SK-N-SH treated with all-trans-retinoic acid at 6 μM for 48 hours (cell line): Measurements from ENCODE around the gene HECTD1.

ENCODE experiments used
- ATAC-seq: fragments of 200-7000 bp; cut with Tn5 transposase; 3 replicates; pipeline ENCODE4 v1.9.1; 2020; ENCODE audit warnings: mild to moderate bottlenecking, moderate library complexity
- ARNTL ChIP-seq: fragments of 450-650 bp; formaldehyde crosslinking; IDR thresholded peaks from 2 replicates; pipeline ENCODE4 v1.5.0; 2020; ENCODE audit warnings: low read depth, mild to moderate bottlenecking, moderate library complexity, borderline replicate concordance
- CREB5 ChIP-seq: fragments of 250-450 bp; sonication (Bioruptor Pico); IDR thresholded peaks from 2 replicates; pipeline ENCODE4 v1.5.1; 2020; ENCODE audit warnings: low read depth, mild to moderate bottlenecking, moderate library complexity
- CSDC2 ChIP-seq: fragments of 250-450 bp; sonication (Bioruptor Pico); IDR thresholded peaks from 2 replicates; pipeline ENCODE4 v1.5.0; 2020; ENCODE audit warnings: mild to moderate bottlenecking, moderate library complexity
- CSRNP3 ChIP-seq: fragments of 250-450 bp; sonication (Bioruptor Pico); IDR thresholded peaks from 2 replicates; pipeline ENCODE4 v1.5.1; 2021; ENCODE audit warnings: mild to moderate bottlenecking, moderate library complexity
- ESRRG ChIP-seq: fragments of 250-450 bp; sonication (Bioruptor Pico); IDR thresholded peaks from 2 replicates; pipeline ENCODE4 v1.6.1; 2021; ENCODE audit warnings: mild to moderate bottlenecking
- GLIS3 ChIP-seq: fragments of 250-450 bp; sonication (Bioruptor Pico); IDR thresholded peaks from 2 replicates; pipeline ENCODE4 v1.5.0; 2020; ENCODE audit warnings: mild to moderate bottlenecking, moderate library complexity
- ISL1 ChIP-seq: fragments of 250-450 bp; sonication (Bioruptor Pico); IDR thresholded peaks from 2 replicates; pipeline ENCODE4 v2.1.2; 2022; ENCODE audit warnings: mild to moderate bottlenecking, moderate library complexity
- OSR1 ChIP-seq: fragments of 250-450 bp; sonication (Bioruptor Pico); IDR thresholded peaks from 2 replicates; pipeline ENCODE4 v1.8.0; 2022; ENCODE audit warnings: moderate library complexity, mild to moderate bottlenecking, inconsistent platforms
- PATZ1 ChIP-seq: fragments of 250-450 bp; sonication (Bioruptor Pico); IDR thresholded peaks from 2 replicates; pipeline ENCODE4 v1.8.0; 2020; ENCODE audit warnings: mild to moderate bottlenecking, moderate library complexity, borderline replicate concordance
- PPARA ChIP-seq: fragments of 250-450 bp; sonication (Bioruptor Pico); IDR thresholded peaks from 2 replicates; pipeline ENCODE4 v1.5.0; 2020; ENCODE audit warnings: mild to moderate bottlenecking, borderline replicate concordance
- SNAI2 ChIP-seq: fragments of 250-450 bp; sonication (Bioruptor Pico); IDR thresholded peaks from 2 replicates; pipeline ENCODE4 v1.5.0; 2020; ENCODE audit warnings: mild to moderate bottlenecking, moderate library complexity
- TCF4 ChIP-seq: fragments of 250-450 bp; sonication (Bioruptor Pico); IDR thresholded peaks from 2 replicates; pipeline ENCODE4 v1.8.0; 2021; ENCODE audit warnings: mild to moderate bottlenecking, moderate library complexity, borderline replicate concordance
- TOX ChIP-seq: fragments of 250-450 bp; sonication (Bioruptor Pico); IDR thresholded peaks from 2 replicates; pipeline ENCODE4 v1.8.0; 2021; ENCODE audit warnings: mild to moderate bottlenecking, moderate library complexity, borderline replicate concordance
- TSHZ2 ChIP-seq: fragments of 250-450 bp; sonication (Bioruptor Pico); IDR thresholded peaks from 2 replicates; pipeline ENCODE4 v1.5.0; 2020; ENCODE audit warnings: mild to moderate bottlenecking, moderate library complexity
- ZC3H10 ChIP-seq: fragments of 250-450 bp; sonication (Bioruptor Pico); IDR thresholded peaks from 2 replicates; pipeline ENCODE4 v1.5.1; 2021; ENCODE audit warnings: mild to moderate bottlenecking, moderate library complexity
- ZFP3 ChIP-seq: fragments of 250-450 bp; sonication (Bioruptor Pico); IDR thresholded peaks from 2 replicates; pipeline ENCODE4 v1.5.0; 2020; ENCODE audit warnings: mild to moderate bottlenecking, moderate library complexity
- ZNF565 ChIP-seq: fragments of 450-650 bp; formaldehyde crosslinking; conservative IDR thresholded peaks from 2 replicates; pipeline ENCODE4 v1.5.0; 2020; ENCODE audit warnings: low read depth, mild to moderate bottlenecking, moderate library complexity
- ZNF70 ChIP-seq: fragments of 450-650 bp; formaldehyde crosslinking; IDR thresholded peaks from 2 replicates; pipeline ENCODE4 v1.5.0; 2020; ENCODE audit warnings: mild to moderate bottlenecking, moderate library complexity
- ZNF8 ChIP-seq: fragments of 450-650 bp; formaldehyde crosslinking; IDR thresholded peaks from 2 replicates; pipeline ENCODE4 v1.5.0; 2020; ENCODE audit warnings: mild to moderate bottlenecking, moderate library complexity

HECTD1 gene

GRCh38 chr14:31113794-31114193, 93.8 kb downstream of the HECTD1 start (continued):
- TF ChIP-seq CSRNP3 (CRISPR knock-in tag) = no peak
- TF ChIP-seq ESRRG (CRISPR knock-in tag) = no peak

GRCh38 chr14:31110872-31111271, 96.7 kb downstream of the HECTD1 start:
- ATAC-seq = no peak
- TF ChIP-seq ZNF8 (CRISPR knock-in tag) = no peak
- no peak for TF ChIP-seq ESRRG (CRISPR knock-in tag)
- TF ChIP-seq CSDC2 = no peak

- ATAC-seq = no peak
- TF ChIP-seq ESRRG (CRISPR knock-in tag) (no peak), TOX (CRISPR knock-in tag) (no peak), PPARA (CRISPR knock-in tag) (no peak), CSRNP3 (CRISPR knock-in tag) (no peak), ZFP3 (CRISPR knock-in tag) (no peak), TSHZ2 (CRISPR knock-in tag) (no peak), ZNF8 (CRISPR knock-in tag) (no peak), PATZ1 (CRISPR knock-in tag) (no peak), GLIS3 (CRISPR knock-in tag) (no peak), ISL1 (no peak)
Observed at GRCh38 chr14:31109257-31109656, 98.3 kb downstream of the HECTD1 start.

- no peak for ATAC-seq
- TF ChIP-seq TCF4 (no peak), ISL1 (no peak), ZNF8 (CRISPR knock-in tag) (no peak), CSDC2 (no peak), TOX (CRISPR knock-in tag) (no peak), OSR1 (CRISPR knock-in tag) (no peak), ZFP3 (CRISPR knock-in tag) (no peak), ZNF70 (CRISPR knock-in tag) (no peak), ARNTL (CRISPR knock-in tag) (no peak), PPARA (CRISPR knock-in tag) (no peak), ZNF565 (CRISPR knock-in tag) (no peak), CREB5 (CRISPR knock-in tag) (no peak), ZC3H10 (no peak), CSRNP3 (CRISPR knock-in tag) (no peak), SNAI2 (CRISPR knock-in tag) (no peak), TSHZ2 (CRISPR knock-in tag) (no peak), PATZ1 (CRISPR knock-in tag) (no peak), ESRRG (CRISPR knock-in tag) (no peak)
Observed at GRCh38 chr14:31106768-31107167, 100.8 kb downstream of the HECTD1 start.
